Ammon's horn (tissue), 1 donor: ENCODE results near the gene CSNK1G3.

Experiments
- DNase-seq: peaks from one replicate; pipeline ENCODE4 v3.0.0-alpha.2; 2016; ENCODE audit warnings: low spot score

Gene CSNK1G3

DNA sequence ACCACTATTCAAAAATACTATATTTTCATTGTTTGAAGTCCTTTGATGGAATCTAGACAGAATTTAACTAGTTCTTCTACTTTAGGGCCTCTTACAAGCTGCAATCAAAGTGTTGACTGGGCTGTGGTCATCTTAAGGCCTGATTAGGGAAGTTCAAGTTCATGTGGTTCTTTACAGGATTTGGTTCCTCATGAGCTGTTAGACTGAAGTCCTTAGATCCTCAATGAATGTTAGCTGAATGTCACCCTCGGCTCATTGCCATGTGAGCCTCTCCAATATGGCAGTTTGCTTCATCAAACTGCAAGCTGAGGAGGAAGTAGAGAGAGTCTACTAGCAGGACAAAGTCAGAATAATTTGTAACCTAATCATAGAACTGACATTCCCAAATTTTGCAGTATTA lies 135.1 kb downstream of the CSNK1G3 start:
- DNase-seq: peak; percentile 34

DNA sequence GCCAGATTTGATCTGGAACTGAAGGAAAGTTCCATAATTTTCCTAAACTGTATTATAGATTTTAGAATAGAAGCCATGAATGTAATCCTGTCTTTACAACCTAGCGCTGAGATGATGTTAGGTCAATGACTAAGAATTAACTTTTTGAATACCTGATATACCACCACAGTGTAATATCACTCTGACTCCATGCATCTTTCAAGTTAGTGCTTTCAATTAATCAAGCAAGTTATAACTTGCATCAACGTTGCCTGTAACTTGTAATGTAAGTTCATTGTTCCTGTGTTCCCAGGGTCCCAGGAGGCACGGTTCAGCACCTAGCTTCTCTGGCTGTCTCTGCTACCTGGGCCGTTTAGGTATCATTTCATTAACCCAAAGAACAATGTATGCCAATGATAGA lies 139.3 kb downstream of the CSNK1G3 start:
- no peak for DNase-seq

DNA sequence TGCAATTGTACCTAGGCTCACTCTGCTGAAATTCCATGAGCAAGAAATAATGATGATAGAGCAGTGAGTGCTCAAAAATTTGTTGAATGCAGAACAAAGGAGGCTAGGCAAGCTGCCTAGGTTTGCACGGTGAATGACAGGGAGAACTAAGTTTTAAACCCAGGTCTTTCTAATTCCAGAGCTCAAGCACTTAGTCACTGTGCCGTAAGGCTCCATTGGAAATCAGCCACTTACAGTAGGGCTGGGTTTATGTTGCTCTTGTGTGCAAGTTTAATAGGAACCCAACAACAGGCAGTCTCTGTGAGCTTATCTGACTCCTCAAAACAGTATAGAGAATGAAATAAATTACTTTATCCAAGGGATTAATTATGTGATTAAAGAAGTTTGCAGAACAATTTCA lies 147.0 kb downstream of the CSNK1G3 start:
- no peak for DNase-seq

DNA sequence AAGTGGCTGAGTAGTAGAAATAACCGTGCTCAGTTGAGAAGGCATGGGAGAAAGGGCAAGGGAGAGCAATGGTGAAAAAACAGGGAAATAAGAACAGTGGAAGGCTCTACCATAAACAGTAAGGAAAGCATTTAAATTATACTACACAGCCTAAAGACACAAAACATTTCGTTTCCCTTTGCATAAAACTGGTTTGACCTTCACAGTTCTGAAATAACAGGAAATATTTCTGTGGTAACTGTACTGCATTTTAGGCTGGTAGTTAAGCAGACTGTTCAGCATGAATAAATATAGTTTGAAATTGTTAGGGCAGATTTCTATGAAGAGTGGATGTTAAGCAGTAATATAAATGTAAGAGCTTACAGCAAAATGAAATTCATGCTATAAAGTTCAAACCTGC lies 147.5 kb downstream of the CSNK1G3 start:
- DNase-seq: no peak

DNA sequence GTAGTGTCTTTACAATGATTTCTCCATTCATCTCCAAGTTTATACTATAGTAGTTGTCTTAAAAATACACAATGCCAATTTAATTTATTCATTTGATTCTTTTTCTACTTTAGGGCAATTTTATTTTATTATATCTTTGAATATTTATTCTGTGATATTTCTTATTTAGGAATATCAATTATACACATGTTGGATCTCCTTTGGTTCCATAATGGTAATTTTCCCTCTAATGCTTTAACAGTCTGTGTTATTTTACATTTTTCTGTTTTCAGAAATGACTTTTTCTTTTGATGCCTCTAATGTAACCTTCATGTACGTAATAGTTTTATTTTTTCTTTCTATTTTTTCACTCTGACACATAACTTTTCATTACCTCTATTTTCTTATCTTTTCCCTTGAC lies 153.0 kb downstream of the CSNK1G3 start:
- no peak for DNase-seq

DNA sequence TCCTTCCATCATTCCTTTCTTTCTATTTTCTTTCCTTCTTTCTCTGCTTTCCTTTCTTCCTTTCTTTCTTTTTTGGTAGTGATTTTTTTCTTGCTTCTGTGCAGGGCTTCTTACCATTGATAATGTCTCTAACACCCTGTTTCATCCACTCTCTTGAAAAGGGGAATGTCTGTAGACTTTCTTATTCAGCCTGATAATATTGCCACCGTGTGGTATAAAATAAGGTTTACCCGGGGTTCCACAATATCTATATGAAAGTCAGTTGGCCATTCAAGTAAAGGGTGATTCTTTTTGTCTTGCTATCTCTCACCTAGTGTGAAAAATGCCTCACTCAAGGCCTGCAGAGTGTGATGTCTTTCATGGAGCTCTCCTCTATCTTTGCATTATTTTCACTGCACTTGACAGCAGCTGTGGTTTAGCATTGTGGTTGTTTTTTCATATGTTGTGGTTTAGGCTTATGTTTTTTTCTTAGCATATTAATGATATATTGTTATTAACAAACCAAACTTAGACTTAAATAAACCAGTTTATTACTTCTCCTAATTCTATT lies 153.9 kb downstream of the CSNK1G3 start:
- DNase-seq: no peak
